GM19463 (cell line): ENCODE results near the gene WTIP.
"Not testable (repeated sequence)": the region's sequence is repeated elsewhere in the genome, so short reads cannot be mapped to it uniquely, and the experiment has no call there.

Experiments
- ATAC-seq: cut with Tn5 transposase; IDR thresholded peaks from one replicate; pipeline ENCODE4 v1.9.1; 2021; ENCODE audit warnings: mild to moderate bottlenecking, moderate library complexity; ENCODE audit not compliant: unreplicated experiment

Gene WTIP

GRCh38 chr19:34475975-34476594 lies 5.5 kb upstream of the WTIP start:
- no peak for ATAC-seq

DNA sequence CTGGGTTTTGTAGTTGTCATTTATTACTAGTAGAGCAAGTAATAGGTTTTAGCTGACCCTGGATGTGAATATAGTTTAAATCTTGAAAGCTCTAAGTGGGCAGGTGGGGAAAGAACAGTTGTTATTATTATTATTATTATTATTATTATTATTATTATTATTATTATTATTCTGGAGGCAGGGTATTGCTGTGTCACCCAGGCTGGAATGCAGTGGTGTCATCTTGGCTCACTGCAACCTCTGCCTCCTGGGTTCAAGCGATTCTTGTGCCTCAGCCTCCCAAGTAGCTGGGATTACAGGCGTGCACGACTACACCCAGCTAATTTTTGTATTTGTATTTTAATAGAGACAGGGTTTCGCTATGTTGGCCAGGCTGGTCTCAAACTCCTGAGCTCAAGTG lies 3.1 kb upstream of the WTIP start:
- ATAC-seq = not testable (repeated sequence)

- no peak for ATAC-seq
Measured at GRCh38 chr19:34479396-34479795, 2.2 kb upstream of the WTIP start.

DNA sequence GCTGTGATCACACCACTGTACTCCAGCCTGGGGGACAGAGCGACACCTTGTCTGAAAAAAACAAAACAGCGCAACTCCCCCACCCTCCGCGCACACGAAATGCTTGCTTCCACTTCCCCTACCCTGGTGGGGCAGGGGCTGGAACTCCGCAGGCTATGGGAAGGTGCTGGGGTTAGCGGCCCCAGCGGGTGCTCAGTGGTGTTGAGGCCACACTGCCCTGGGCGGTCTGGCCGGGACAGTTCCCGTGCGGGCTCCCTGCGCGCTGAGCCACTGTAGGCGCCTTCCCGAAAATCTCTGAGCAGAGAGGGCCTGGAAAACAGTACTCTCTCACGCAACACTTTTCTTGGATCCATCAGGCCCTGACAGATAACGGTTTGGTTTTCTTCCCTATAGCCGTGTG lies 1.1 kb upstream of the WTIP start:
- ATAC-seq = no peak

DNA sequence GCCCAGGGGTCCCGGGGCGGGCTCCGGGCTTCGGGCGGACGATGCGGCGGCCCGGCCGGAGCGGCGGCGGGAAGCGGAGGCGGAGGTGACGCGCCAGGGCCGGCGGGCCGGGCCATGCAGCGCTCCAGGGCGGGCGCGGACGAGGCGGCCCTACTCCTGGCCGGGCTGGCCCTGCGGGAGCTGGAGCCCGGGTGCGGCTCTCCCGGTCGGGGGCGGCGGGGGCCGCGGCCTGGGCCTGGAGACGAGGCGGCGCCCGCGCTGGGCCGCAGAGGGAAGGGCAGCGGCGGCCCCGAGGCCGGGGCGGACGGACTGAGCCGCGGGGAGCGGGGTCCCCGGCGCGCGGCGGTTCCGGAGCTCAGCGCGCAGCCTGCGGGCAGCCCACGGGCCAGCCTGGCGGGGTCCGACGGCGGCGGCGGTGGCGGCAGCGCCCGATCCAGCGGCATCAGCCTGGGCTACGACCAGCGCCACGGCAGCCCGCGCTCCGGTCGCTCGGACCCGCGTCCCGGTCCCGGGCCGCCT lies 362 bp downstream of the WTIP start:
- ATAC-seq = no peak

GRCh38 chr19:34482380-34483250 lies 1.1 kb downstream of the WTIP start:
- ATAC-seq = no peak

GRCh38 chr19:34484328-34484727 lies 2.8 kb downstream of the WTIP start:
- no peak for ATAC-seq

DNA sequence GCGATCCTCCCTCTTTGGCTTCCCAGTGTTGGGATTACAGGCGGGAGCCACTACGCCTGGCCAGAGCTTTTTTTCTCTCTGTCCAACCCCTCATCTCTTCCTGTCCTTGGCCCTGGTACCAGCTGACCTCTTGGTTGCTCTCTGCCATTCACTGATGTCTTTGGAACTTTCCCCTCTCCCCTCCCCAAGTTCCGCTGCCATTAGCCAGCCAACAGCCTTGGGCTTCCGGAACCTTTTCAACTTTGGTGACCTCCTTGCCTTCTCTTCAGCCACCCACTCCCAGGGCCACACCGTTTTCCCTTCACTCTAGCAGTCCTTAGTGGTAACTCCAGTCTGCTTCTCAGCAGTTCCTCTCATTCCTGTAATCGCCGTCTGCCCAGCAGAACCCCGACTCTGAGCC lies 4.3 kb downstream of the WTIP start:
- no peak for ATAC-seq

- no peak for ATAC-seq
Measured at GRCh38 chr19:34487651-34488051, 6.1 kb downstream of the WTIP start.

DNA sequence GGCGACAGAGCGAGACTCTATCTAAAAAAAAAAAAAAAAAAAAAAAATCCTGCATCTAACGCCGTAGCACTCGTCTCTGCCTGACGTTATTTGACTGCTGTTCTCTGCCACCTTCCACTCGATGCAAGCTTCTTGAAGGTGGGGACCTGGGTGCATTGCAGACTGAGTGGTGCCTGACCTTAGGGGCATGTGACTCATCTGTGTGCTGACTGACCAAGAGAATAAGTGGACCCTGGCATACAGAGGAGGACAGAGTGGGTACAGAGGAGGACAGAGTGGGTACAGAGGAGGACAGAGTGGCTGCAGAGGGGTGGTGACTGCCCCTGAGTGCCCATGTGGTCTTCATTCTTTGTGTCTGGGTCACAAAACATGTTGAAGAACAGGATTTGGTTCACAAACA lies 7.6 kb downstream of the WTIP start:
- no peak for ATAC-seq

DNA sequence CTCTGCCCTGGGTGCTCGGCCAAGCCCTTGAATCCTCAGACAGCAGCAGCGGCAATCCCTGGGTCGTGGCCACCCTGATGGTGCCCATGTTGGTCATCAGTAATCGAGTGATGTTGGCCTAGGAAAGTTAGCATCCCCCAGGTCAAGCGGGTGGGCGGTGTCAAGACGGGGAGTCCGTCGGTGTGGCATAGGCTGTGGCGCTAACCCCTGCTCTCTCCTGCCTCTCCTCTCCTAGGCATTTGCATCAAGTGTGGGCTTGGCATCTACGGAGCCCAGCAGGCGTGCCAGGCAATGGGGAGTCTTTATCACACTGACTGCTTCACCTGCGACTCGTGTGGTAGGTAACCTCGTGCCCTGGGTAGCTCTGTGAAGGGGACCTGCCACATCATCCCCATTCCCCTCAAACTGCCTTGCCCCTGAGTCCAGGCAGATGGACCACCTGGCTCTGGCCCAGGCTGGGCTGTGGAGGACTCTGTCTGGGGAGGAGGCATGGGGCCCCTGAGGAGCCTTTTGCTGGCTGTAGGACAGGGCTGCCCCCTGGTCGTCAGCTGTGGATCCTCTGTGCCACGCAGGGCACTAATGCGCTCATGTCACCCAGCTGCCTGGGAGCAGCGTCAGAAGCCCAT lies 8.7 kb downstream of the WTIP start:
- ATAC-seq = no peak

DNA sequence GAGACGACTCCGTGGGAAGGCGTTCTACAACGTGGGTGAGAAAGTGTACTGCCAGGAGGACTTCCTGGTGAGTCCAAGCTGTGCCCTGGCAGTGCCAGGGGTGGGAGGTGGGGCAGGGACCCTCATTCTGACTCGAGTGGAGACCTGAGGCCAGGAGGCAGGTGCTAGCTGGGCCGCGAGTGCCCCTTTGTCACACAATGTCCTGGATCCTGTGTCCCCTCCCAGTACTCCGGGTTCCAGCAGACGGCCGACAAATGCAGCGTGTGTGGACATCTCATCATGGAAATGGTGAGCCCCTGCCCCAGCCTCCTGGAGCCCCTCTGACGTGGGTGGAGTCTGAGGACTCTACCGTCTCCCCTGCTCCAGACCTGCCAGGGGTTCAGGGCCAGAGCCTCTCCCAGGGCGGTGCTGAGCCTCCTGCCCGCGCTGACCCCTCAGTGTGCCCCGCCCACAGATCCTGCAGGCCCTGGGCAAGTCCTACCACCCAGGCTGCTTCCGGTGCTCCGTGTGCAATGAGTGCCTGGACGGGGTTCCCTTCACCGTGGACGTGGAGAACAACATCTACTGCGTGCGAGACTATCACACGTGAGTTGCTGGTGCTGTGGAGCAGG lies 11.6 kb downstream of the WTIP start:
- no peak for ATAC-seq

DNA sequence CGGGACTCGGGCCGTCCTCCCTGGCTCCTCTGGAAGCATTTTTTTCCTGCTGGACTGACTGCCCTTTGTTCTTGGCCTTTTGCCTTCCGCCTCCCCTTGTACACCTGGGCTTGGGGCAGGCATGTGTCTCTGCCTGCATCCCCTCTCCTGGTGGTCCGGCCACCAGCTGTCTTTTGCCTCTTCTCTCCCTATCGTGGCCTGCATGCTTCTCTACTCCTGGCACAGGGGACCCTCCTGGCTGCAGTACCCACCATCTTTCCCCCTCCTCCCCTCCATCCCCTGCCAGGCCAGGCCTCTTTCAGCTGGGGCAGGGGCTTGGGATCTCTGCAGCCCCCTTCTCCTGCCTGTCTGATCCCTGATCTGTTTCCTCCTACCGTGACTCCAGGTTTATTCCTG lies 12.1 kb downstream of the WTIP start:
- ATAC-seq = no peak

- ATAC-seq = no peak
Measured at GRCh38 chr19:34494601-34495000, 13.0 kb downstream of the WTIP start.

DNA sequence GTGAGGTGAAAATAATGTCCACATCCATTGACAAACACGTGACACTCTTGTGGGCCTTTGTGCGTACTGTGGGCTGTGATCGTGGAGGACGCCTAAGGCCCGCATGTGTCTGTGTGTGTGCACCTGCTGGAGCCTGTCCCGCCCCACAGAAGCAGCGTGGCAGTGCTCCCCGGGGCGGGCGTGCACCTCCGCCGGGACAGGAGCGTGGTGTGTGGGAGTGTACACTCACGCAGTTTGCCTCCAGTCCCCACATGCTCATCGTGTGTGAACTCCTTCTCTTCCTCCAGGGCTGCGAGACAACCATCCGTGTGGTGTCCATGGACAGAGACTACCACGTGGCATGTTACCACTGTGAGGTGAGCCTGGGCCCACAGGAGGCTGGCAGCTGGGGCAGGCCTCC lies 13.9 kb downstream of the WTIP start:
- no peak for ATAC-seq

DNA sequence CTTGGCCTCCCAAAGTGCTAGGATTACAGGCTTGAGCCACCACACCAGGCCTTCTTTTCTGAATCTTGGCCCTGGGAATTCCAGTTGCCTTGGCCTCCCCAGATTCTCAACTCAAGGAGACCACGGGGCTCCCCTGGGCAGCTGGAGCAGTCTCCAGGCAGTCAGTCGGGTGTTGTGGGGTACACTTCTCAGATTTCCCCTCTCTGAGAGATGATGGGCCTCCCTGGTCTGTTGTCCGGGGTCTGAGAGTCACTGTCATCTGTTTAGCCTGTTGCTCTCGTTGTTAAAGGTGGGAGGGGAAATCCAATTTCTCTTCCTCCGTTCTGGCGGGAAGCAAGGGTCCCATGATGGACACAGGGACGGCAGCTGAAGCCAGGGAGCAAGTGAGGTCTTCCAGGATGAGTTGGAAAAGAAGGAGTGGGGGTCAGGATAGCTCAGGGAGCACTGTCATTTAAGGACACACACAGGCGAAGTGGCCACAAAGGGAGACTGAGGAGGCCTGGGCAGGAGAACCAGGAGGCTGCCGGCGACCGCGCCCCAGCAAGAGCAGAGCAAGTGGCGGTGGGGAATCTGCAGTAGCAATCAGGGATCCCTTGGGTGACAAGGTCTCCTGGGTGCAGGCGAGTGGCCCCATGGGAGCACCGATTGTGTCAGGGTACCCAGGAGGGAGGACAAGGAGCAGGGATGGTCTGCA lies 15.7 kb downstream of the WTIP start:
- no peak for ATAC-seq

DNA sequence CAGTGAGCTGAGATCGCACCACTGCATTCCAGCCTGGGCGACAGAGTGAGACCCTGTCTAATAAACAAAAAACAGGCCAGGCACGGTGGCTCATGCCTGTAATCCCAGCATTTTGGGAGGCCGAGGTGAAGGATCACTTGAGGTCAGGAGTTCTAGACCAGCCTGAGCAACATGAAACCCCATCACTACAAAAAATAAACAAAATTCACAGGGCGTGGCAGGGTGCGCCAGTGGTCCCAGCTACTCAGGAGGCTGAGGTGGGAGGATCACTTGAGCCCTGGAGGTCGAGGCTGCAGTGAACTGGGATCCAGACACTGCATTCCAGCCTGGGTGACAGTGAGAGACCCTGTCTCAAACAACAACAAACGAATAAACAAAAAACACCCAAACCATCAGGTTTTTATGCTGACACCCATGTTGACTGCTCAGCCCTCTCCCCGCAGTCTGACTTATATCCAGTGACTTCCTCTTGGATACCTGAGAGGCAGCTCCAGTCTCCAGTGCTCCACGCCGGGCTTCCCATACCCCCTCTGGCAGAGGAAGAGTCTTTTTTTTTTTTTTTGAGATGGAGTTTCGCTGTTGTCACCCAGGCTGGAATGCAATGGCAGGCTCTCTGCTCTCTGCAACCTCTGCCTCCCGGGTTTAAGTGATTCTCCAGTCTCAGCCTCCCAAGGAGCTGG lies 17.7 kb downstream of the WTIP start:
- ATAC-seq = no peak

GRCh38 chr19:34500656-34501120 lies 19.1 kb downstream of the WTIP start:
- no peak for ATAC-seq

DNA sequence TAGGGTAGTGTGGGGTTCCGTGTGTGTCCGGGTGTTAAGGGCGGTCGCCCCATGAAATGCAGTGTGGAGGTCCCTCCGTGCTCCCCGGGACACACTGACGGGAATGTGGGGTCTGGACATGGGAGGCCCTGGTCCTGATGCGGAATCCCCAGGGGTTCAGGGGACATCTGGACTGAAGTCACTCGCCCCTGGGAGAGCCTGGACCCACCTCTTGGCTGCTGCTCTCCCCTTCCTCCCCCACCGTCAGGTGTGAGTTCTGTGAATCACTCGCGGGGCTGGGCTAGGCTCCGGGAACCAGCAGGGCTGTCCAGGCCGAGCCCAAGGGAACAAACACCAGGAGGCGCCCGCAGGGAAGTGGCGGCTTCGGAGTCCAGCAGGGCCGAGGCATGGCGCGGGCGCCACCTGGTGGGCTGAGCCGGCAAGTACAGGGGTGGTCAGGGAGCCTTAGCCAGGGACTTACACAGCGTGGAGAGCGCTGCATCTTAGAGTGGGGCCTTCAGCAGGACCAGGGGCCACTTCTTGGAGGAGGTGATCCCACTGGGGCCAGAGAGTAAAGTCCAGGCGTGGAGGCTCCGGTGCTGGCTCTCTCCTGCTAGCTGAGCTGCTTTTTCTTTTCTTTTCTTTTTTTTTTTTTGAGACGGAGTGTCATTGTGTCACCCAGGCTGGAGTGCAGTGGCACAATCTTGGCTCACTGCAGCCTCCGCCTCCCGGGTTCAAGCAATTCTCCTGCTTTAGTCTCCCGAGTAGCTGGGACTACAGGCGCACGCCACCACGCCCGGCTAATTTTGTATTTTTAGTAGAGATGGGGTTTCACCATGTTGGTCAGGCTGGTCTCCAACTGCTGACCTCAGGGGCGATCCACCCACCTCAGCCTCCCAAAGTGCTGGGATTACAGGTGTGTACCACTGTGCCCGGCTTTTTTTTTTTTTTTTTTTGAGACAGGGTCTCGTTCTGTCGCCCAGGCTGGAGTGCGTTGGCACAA lies 20.1 kb downstream of the WTIP start:
- peak; percentile 86 for ATAC-seq
